HFFc6 (cell line): ENCODE data around the gene WASF3. TPM values are rescaled to one million over a fixed set of nuclear protein-coding genes. Genes with fewer than 3 reads are reported as not detected.

Experiments
- DNase-seq: peaks from one replicate; pipeline ENCODE4 v3.0.0-alpha.2; 2018
- H3K27ac Mint-ChIP-seq: 2 replicates; pipeline ENCODE4 v1.8.0; 2020; ENCODE audit warnings: mild to moderate bottlenecking, mixed read lengths
- H3K27me3 Mint-ChIP-seq: 2 replicates; pipeline ENCODE4 v1.8.0; 2021; ENCODE audit warnings: mild to moderate bottlenecking, moderate library complexity, mixed read lengths; ENCODE audit not compliant: insufficient read depth
- H3K36me3 Mint-ChIP-seq: 2 replicates; pipeline ENCODE4 v1.8.0; 2021; ENCODE audit warnings: low read depth, mixed read lengths
- H3K4me1 Mint-ChIP-seq: 2 replicates; pipeline ENCODE4 v1.8.0; 2020; ENCODE audit warnings: low read depth, mixed read lengths
- H3K4me3 Mint-ChIP-seq: 2 replicates; pipeline ENCODE4 v1.8.0; 2020; ENCODE audit warnings: mild to moderate bottlenecking, moderate library complexity, mixed read lengths
- H3K9me3 Mint-ChIP-seq: 2 replicates; pipeline ENCODE4 v1.8.0; 2020; ENCODE audit warnings: mild to moderate bottlenecking, mixed read lengths
- CTCF ChIP-seq: fragments of 200-600 bp; sonication (generic); IDR thresholded peaks from 2 replicates; pipeline ENCODE4 v1.5.0; 2021; ENCODE audit warnings: antibody characterized with exemption, mild to moderate bottlenecking
- total RNA-seq, 6 experiments: library from RNA; stranded (reverse); fragmentation: NEBNext Ultra II Directional; extraction: Animal tissue kit (Norgen Biotek cat#: 25700); gene quantifications; 2 replicates in 1 of 6; 3 replicates in 5 of 6; pipeline ENCODE4 v1.2.3, GENCODE V29; 2021

WASF3 gene
- total RNA-seq, 6 experiments from 2014 or later: 26.4 to 32.9 (median 28.2) TPM

GRCh38 chr13:26682606-26683005 lies 125.1 kb downstream of the WASF3 start:
- Mint-ChIP-seq H3K36me3 (peaks cover 34% of the 10 kb centered on the region), H3K9me3 (no peaks in the 10 kb centered on the region), H3K27me3 (peaks cover 3% of the 10 kb centered on the region), H3K27ac (no peak overlapping the region), H3K4me3 (no peak overlapping the region), H3K4me1 (peaks cover 20% of the 10 kb centered on the region)
- no peak for TF ChIP-seq CTCF
- no peak for DNase-seq

GRCh38 chr13:26685606-26686005 lies 128.1 kb downstream of the WASF3 start:
- TF ChIP-seq CTCF: no peak
- no peak overlapping the region for H3K27ac Mint-ChIP-seq
- H3K9me3 Mint-ChIP-seq: peaks cover 9% of the 10 kb centered on the region; the same call in 1 of the 2 replicates
- no peak overlapping the region for H3K4me3 Mint-ChIP-seq
- H3K36me3 Mint-ChIP-seq: peaks cover 46% of the 10 kb centered on the region
- H3K4me1 Mint-ChIP-seq: peaks cover 7% of the 10 kb centered on the region; the same call in 1 of the 2 replicates
- peaks cover 3% of the 10 kb centered on the region for H3K27me3 Mint-ChIP-seq
- DNase-seq: no peak

GRCh38 chr13:26686285-26686684 lies 128.8 kb downstream of the WASF3 start:
- no peak overlapping the region for H3K27ac Mint-ChIP-seq
- H3K4me1 Mint-ChIP-seq: 0 out of 2 replicates have a peak, but pooled peaks cover 7% of the 10 kb centered on the region
- TF ChIP-seq CTCF: no peak
- no peak overlapping the region for H3K4me3 Mint-ChIP-seq
- peaks cover 9% of the 10 kb centered on the region; the same call in 1 of the 2 replicates for H3K9me3 Mint-ChIP-seq
- peaks cover 3% of the 10 kb centered on the region for H3K27me3 Mint-ChIP-seq
- H3K36me3 Mint-ChIP-seq: peaks cover 52% of the 10 kb centered on the region
- no peak for DNase-seq

GRCh38 chr13:26688286-26688685 lies 130.8 kb downstream of the WASF3 start:
- H3K27me3 Mint-ChIP-seq: peaks cover 3% of the 10 kb centered on the region
- no peak overlapping the region for H3K27ac Mint-ChIP-seq
- no peak for DNase-seq
- H3K4me3 Mint-ChIP-seq: no peak overlapping the region
- H3K36me3 Mint-ChIP-seq: peaks cover 49% of the 10 kb centered on the region
- H3K4me1 Mint-ChIP-seq: 0 out of 2 replicates have a peak, but pooled peaks cover 7% of the 10 kb centered on the region
- peaks cover 9% of the 10 kb centered on the region; the same call in 1 of the 2 replicates for H3K9me3 Mint-ChIP-seq
- TF ChIP-seq CTCF: no peak

GRCh38 chr13:26688980-26689379 lies 131.5 kb downstream of the WASF3 start:
- Mint-ChIP-seq H3K27me3 (peaks cover 6% of the 10 kb centered on the region), H3K36me3 (peaks cover 56% of the 10 kb centered on the region), H3K4me1 (peaks cover 9% of the 10 kb centered on the region; the same call in 1 of the 2 replicates), H3K27ac (no peak overlapping the region), H3K9me3 (peaks cover 9% of the 10 kb centered on the region; the same call in 1 of the 2 replicates), H3K4me3 (no peak overlapping the region)
- no peak for DNase-seq
- TF ChIP-seq CTCF: no peak
